Nephron (organoid): ENCODE results near the gene ITPKA.
A peak's percentile ranks its signal among the peaks of the same experiment; 100 is the strongest.

ENCODE experiments used
- H3K27ac Mint-ChIP-seq, 3 experiments: 2 replicates each; pipeline ENCODE4 v1.8.0; 2020; ENCODE audit warnings: mixed read lengths in 3 of 3, mild to moderate bottlenecking in 2 of 3, moderate library complexity in 1 of 3
- H3K27me3 Mint-ChIP-seq: 2 replicates; pipeline ENCODE4 v1.8.0; 2021; ENCODE audit warnings: low read depth, mild to moderate bottlenecking, moderate library complexity, mixed read lengths
- H3K36me3 Mint-ChIP-seq: 2 replicates; pipeline ENCODE4 v1.8.0; 2020; ENCODE audit warnings: low read depth, mixed read lengths
- H3K4me1 Mint-ChIP-seq: 2 replicates; pipeline ENCODE4 v1.8.0; 2020; ENCODE audit warnings: mixed read lengths
- H3K4me3 Mint-ChIP-seq, 3 experiments: 2 replicates each; pipeline ENCODE4 v1.8.0; 2020; ENCODE audit warnings: mild to moderate bottlenecking in 3 of 3, mixed read lengths in 3 of 3, moderate library complexity in 2 of 3
- H3K9me3 Mint-ChIP-seq: 2 replicates; pipeline ENCODE4 v1.8.0; 2020; ENCODE audit warnings: mixed read lengths
- TF ChIP-seq, protein P1 (sequence below), 3 experiments: fragments of 200-600 bp; sonication (generic); IDR thresholded peaks; one replicate each; pipeline ENCODE4 v1.5.0; 2021; ENCODE audit warnings: antibody characterized with exemption in 3 of 3; ENCODE audit not compliant: unreplicated experiment in 3 of 3

The ITPKA gene

GRCh38 chr15:41486286-41486685 is 7.4 kb upstream of the ITPKA start:
- Mint-ChIP-seq H3K4me3 (no peak overlapping the region), H3K9me3 (no peaks in the 10 kb centered on the region), H3K36me3 (peaks cover 30% of the 10 kb centered on the region), H3K27ac (no peak overlapping the region), H3K27me3 (peaks cover 19% of the 10 kb centered on the region), H3K4me1 (peaks cover 5% of the 10 kb centered on the region)
- TF ChIP-seq, protein P1, sequence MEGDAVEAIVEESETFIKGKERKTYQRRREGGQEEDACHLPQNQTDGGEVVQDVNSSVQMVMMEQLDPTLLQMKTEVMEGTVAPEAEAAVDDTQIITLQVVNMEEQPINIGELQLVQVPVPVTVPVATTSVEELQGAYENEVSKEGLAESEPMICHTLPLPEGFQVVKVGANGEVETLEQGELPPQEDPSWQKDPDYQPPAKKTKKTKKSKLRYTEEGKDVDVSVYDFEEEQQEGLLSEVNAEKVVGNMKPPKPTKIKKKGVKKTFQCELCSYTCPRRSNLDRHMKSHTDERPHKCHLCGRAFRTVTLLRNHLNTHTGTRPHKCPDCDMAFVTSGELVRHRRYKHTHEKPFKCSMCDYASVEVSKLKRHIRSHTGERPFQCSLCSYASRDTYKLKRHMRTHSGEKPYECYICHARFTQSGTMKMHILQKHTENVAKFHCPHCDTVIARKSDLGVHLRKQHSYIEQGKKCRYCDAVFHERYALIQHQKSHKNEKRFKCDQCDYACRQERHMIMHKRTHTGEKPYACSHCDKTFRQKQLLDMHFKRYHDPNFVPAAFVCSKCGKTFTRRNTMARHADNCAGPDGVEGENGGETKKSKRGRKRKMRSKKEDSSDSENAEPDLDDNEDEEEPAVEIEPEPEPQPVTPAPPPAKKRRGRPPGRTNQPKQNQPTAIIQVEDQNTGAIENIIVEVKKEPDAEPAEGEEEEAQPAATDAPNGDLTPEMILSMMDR (IDR thresholded peaks at IDR 0.05; ENCODE audit: unreplicated experiment in 3 of 3) = no peak

- Mint-ChIP-seq H3K4me3 (no peak overlapping the region), H3K27ac (no peak overlapping the region), H3K36me3 (peaks cover 19% of the 10 kb centered on the region), H3K27me3 (peaks cover 27% of the 10 kb centered on the region), H3K4me1 (peaks cover 5% of the 10 kb centered on the region), H3K9me3 (no peaks in the 10 kb centered on the region)
- TF ChIP-seq, protein P1 (IDR thresholded peaks at IDR 0.05; ENCODE audit: unreplicated experiment in 3 of 3) = no peak
Measured at GRCh38 chr15:41487381-41487780, 6.3 kb upstream of the ITPKA start.

- TF ChIP-seq, protein P1 (IDR thresholded peaks at IDR 0.05; ENCODE audit: unreplicated experiment in 3 of 3) = no peak
- Mint-ChIP-seq H3K27me3 (peaks cover 31% of the 10 kb centered on the region), H3K4me3 (no peak overlapping the region), H3K36me3 (peaks cover 15% of the 10 kb centered on the region), H3K4me1 (peaks cover 9% of the 10 kb centered on the region), H3K27ac (no peak overlapping the region), H3K9me3 (no peaks in the 10 kb centered on the region)
Measured at GRCh38 chr15:41487802-41488201, 5.9 kb upstream of the ITPKA start.

DNA sequence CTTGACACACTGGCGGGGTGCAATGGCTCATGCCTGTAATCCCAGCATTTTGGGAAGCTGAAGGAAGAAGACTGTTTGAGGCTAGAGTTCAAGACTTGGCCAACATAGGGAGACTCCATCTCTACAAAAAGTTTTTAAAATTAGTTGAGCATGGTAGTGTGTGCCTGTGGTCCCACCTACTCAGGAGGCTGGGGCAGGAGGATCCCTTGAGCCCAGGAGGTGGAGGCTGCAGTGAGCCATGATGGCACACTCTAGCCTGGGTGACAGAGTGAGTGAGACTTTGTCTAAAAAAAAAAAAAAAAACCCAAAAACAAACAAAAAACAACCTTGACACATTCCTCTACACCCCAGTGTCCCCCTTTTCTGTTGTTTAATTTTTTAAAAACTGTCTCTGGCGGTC is 4.0 kb upstream of the ITPKA start:
- TF ChIP-seq, protein P1 (IDR thresholded peaks at IDR 0.05; ENCODE audit: unreplicated experiment in 3 of 3) = no peak
- peaks cover 12% of the 10 kb centered on the region for H3K4me1 Mint-ChIP-seq
- H3K27ac Mint-ChIP-seq = no peak overlapping the region
- no peaks in the 10 kb centered on the region for H3K36me3 Mint-ChIP-seq
- H3K4me3 Mint-ChIP-seq = no peak overlapping the region
- peaks cover 42% of the 10 kb centered on the region for H3K27me3 Mint-ChIP-seq
- no peaks in the 10 kb centered on the region for H3K9me3 Mint-ChIP-seq

GRCh38 chr15:41490355-41490754 is 3.3 kb upstream of the ITPKA start:
- TF ChIP-seq, protein P1 (IDR thresholded peaks at IDR 0.05; ENCODE audit: unreplicated experiment in 3 of 3) = no peak
- Mint-ChIP-seq H3K4me3 (no peak overlapping the region), H3K27me3 (peaks cover 49% of the 10 kb centered on the region), H3K4me1 (peaks cover 12% of the 10 kb centered on the region), H3K36me3 (no peaks in the 10 kb centered on the region), H3K9me3 (no peaks in the 10 kb centered on the region), H3K27ac (no peak overlapping the region)

DNA sequence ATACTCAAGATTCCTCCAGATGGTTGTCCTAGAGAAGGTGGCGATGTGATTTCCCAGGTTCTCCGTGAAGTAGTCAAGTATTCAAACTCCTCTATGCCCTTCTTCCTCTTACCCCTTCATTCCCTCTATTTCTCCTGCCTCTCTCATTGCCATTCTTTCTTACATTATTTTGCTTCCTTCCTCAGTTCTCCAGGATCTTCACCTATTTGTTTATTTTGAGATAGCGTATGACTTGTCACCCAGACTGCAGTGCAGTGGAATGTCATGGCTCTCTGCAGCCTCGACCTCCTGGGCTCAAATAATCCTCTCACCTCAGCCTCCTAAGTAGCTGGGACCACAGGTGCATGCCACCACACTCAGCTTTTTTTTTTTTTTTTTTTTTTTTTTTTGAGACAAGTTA is 1.8 kb upstream of the ITPKA start:
- no peaks in the 10 kb centered on the region for H3K9me3 Mint-ChIP-seq

More for the DNA sequence above, 1.8 kb upstream of the ITPKA start:
- Mint-ChIP-seq H3K36me3 (no peaks in the 10 kb centered on the region), H3K4me3 (peak overlapping the region in 1 of 3 experiments; percentile 1), H3K27ac (no peak overlapping the region), H3K4me1 (peaks cover 12% of the 10 kb centered on the region), H3K27me3 (peaks cover 62% of the 10 kb centered on the region)
- TF ChIP-seq, protein P1 (IDR thresholded peaks at IDR 0.05; ENCODE audit: unreplicated experiment in 3 of 3) = no peak
